Adrenal gland (tissue), 5 donors: ENCODE data around the gene CCDC78.

Experiments used
- CTCF ChIP-seq, 6 experiments: fragments of 450-650 bp in 4 of 6; fragments of 200-600 bp in 2 of 6; sonication (generic) in 1 of 6; IDR thresholded peaks; 1 replicate in 5 of 6; 2 replicates in 1 of 6; pipeline versions ENCODE4 v1.5.1 to v1.8.0; 2016 to 2021; ENCODE audit warnings: antibody characterized with exemption in 6 of 6, mild to moderate bottlenecking in 2 of 6, moderate library complexity in 1 of 6
- POLR2A ChIP-seq, 2 donors: fragments of 450-650 bp; IDR thresholded peaks; one replicate each; pipeline ENCODE4 v1.6.1; 2017; ENCODE audit warnings: antibody characterized with exemption in 2 of 2, mild to moderate bottlenecking in 2 of 2, moderate library complexity in 1 of 2
- donor health status: DM: no; HTN: no; CAD: no.

GRCh38 chr16:768428-768827 lies 42.2 kb upstream of the CCDC78 start:
- TF ChIP-seq POLR2A (IDR thresholded peaks at IDR 0.05) (no peak), CTCF (IDR thresholded peaks at IDR 0.05) (no peak)
